ENCODE data around the gene SELENOH.

The SELENOH gene

DNA sequence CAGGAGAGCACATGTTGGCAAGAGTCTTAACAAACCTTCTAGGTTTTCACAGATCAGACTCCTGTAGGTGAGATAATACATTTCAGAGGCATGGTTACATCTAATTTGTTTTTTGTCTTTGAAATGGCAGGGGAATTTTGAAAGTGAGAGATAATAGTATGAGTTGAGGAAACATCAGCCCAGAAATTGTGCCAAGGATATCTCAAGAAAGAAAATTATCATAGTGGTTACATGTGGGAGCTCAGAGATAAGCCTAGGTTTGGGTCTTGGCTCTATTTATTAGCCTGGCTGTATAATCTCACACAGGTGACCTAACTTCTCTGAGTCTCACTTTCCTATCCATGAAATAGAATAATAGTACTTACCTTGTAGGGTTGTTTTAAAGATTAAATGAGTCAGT, 9.9 kb downstream of the SELENOH start:
- no peak for DNase-seq

DNA sequence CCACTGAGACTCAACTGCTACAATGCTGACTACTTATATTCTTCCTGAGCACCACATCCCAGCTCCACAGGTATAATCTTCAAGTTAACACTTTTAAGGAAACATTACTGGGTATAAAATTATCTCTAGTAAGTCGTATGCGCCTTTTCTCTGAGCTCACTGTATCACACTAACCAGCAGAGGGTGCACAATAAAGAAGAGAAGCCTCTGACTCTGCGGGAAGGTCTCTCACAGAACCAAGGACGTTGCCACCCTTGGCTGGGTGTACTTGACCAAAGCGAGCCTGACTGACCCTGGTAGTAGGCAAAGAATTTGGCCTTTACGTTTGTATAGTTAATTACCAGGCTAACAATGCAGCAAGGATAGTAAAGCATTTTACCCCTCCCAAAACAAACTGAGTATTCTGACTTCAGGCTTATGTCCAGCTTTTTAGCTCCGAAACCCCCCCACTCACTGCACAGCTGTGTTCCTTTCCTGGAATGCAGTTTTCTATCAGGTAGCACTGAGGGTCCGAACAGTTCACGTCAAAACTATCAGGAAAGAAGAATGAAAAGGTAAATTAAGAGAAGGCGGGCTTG, 10.5 kb downstream of the SELENOH start, which contains the start of gene BTBD18:
TSS of gene BTBD18 (minus strand) at position 144 of the 578 bp plus-strand sequence. CDS start 631 bp downstream, outside the sequence.
- DNase-seq: no peak

- DNase-seq: no peak
Measured at GRCh38 chr11:57752954-57753353, 11.7 kb downstream of the SELENOH start.

DNA sequence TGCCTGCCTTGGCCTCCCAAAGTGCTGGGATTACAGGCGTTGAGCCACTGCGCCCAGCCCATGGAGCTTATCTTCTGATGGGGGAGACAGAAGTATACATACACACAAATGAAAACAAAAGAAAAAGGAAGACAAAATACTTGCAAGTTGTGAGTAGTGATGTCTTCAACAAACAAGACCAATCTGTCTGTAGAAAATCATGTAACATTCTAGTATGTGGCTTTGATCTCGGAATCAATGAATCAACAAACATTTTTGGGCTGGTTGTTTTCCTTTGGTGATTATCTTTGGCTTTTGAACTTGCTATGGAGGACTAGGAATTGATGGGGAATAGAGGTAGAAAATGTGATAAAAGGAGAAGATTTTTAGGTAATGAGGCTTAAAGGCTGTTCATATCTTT, 16.9 kb downstream of the SELENOH start:
- no peak for DNase-seq

- no peak for DNase-seq
Measured at GRCh38 chr11:57761301-57762234, 20.3 kb downstream of the SELENOH start, which contains the start of gene CTNND1. TSS of gene CTNND1 (plus strand) at chr11:57761802. CDS start at chr11:57791479, 29,677 bp downstream.

DNA sequence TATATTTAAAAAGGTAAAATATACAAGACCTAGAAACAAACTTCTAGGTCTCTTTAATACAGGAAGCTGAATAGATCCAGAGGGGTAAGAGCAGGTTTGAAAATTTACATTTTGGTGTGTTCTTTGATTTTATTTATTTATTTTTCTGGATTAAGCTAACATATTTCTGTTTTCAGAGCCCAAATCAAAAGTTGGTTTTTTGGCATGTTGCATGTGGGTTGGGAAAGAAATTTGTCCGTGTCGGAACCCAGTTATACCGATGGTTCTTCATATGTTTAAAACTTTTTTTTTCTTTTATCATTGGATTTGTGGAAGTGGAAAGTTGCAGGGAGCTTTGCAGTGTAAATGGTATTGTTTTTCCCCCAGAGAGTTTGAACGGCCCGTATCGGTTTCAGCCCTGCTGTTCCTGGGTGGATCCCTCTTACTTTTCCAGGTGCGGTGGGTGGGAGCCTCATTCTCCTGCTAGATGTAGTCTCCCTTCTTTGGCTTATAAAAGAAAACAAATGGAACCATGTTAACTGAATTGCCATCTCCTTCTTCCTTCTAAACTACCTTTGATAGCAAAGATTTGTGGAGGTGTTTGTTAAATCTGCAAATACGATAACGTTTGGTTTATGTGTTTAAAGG, 21.1 kb downstream of the SELENOH start:
- DNase-seq: no peak

GRCh38 chr11:57763568-57763967, 22.3 kb downstream of the SELENOH start:
- DNase-seq: no peak

- no peak for DNase-seq
Measured at GRCh38 chr11:57764021-57764420, 22.7 kb downstream of the SELENOH start.

DNA sequence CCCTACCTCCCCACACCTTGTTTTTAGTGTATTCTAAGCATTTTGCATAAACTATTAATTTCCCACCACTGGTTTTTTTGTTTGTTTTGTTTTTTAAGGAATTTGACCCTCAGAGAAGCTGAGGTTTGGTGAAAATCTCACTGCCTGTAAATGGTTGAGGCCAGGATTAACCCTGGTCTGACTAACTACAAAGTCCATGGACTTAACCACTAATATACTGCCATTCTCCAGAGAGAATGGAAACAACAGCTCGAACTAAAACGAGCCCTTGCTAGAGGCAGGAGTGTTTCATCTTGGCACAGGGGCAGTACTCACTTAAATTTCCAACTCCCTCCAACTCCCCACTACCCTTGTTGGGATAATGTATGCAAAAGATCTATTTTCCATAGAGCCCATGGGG, 23.3 kb downstream of the SELENOH start:
- no peak for DNase-seq

- no peak for DNase-seq
Measured at GRCh38 chr11:57764972-57765371, 23.7 kb downstream of the SELENOH start.

- no peak for DNase-seq
Measured at GRCh38 chr11:57770793-57771192, 29.5 kb downstream of the SELENOH start.

DNA sequence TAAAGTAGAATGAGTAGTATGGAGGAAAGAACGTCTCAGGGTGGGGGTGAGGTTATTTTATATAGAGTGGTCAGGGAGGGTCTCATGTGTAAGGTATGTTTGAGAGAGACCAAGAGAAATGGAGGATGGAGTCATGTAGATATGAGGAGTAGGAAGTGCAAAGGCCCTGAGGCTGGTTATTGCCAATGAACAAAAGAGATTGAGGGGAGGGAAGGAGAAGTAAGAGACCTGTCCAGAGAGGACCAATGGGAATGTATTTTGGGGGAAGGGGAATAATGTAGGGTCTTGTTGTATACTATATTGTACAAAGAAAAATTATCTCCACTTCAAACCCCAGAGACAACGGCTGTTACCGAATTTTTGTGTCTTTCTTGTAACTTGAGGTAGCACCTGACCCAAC, 30.1 kb downstream of the SELENOH start:
- DNase-seq: no peak

- DNase-seq: no peak
Measured at GRCh38 chr11:57772562-57772961, 31.3 kb downstream of the SELENOH start.

DNA sequence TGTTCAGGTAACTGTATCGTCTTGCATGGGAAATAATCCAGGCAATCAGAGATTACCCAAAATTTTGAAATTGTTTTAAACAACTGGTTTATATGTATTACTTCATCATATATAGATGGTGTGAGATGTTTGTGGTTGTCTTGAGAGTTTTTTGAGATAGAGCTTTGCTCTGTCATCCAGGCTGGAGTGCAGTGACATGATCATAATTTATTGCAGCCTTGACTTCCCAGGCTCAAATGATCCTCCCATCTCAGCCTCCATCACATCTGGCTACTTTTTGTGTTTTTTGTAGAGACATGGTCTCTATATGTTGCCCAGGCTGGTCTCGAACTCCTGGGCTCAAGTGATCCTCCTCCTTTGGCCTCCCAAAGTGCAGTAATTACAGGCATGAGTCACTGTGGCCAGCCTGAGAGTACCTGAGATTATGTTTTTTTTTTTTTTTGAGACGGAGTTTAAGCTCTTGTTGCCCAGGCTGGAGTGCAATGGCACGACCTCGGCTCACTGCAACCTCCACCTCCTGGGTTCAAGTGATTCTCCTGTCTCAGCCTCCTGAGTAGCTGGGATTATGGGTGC, 31.8 kb downstream of the SELENOH start:
- DNase-seq: no peak

GRCh38 chr11:57775491-57775890, 34.2 kb downstream of the SELENOH start:
- no peak for DNase-seq

- DNase-seq: no peak
Measured at GRCh38 chr11:57776031-57776521, 34.8 kb downstream of the SELENOH start.

GRCh38 chr11:57776577-57777210, 35.4 kb downstream of the SELENOH start:
- DNase-seq: no peak

DNA sequence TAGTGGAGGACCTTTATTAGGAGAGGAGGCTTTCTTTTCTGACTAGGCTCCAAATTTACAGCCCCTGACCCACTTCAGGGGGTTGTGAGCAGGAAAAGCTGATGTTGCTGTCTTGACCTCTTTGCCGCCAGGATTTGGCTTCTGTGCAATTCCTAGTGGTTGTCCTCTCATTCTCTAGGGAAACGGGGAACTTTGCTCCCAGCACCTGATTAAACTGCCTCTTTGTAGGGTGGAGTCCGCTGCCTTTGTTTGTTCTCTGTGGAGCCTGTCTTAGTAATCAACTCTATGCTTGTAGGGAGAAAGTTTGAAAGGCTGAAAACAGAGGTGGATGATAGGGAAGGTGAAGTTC, 36.7 kb downstream of the SELENOH start:
- DNase-seq: no peak

GRCh38 chr11:57778318-57779037, 37.2 kb downstream of the SELENOH start:
- no peak for DNase-seq

GRCh38 chr11:57779276-57779675, 38.0 kb downstream of the SELENOH start:
- DNase-seq: no peak

DNA sequence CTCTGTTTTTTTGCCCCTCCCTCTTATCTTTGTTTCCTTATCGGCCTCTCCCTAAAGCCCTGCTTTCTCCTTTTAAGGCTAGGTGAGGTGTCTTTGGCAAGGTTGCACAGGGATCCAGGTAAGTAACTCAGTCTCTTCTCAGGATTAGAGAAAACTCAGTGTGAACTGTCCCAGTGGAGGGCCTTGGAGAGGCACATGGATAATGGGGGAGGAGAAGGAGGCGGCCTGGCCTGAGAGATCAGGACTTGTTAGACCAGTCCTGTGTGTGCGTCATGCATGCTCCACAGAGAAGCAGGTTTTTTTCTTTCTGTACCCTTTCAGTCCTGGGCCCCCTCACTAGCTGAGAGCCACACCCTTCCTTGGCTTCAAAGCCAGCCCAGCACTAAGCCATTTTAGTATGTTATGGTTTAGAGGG, 40.2 kb downstream of the SELENOH start:
- DNase-seq: no peak

GRCh38 chr11:57785072-57785471, 43.8 kb downstream of the SELENOH start:
- no peak for DNase-seq
